Endometrial microvascular endothelial cells (primary cell): Measurements from ENCODE around the gene SUSD6. TPM values are rescaled to one million over a fixed set of nuclear protein-coding genes. Genes with fewer than 3 reads are reported as not detected.

ENCODE experiments used
- in situ Hi-C: cut with HindIII; loops from 2 replicates; pipeline ENCODE4 v1.10.0; 2017; ENCODE audit warnings: low sequenced_read_pairs, low pct_unique_long_range_greater_than_20kb; ENCODE audit errors: inconsistent ontology term
- total RNA-seq: library from RNA; depleted of rRNA; stranded (reverse); fragments of >200 nt; gene quantifications from one replicate; pipeline ENCODE4 v1.2.3, GENCODE V29; 2015; ENCODE audit errors: inconsistent ontology term

Gene SUSD6, protein sequence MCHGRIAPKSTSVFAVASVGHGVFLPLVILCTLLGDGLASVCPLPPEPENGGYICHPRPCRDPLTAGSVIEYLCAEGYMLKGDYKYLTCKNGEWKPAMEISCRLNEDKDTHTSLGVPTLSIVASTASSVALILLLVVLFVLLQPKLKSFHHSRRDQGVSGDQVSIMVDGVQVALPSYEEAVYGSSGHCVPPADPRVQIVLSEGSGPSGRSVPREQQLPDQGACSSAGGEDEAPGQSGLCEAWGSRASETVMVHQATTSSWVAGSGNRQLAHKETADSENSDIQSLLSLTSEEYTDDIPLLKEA
- 12.5 TPM for total RNA-seq

GRCh38 chr14:69611172-69612013 lies at the start of gene SUSD6:
Gene SUSD6, plus strand, starts transcription at chr14:69611596. Its CDS starts 46,997 bp downstream, at chr14:69658593.
- in situ Hi-C loops = no loop called here

DNA sequence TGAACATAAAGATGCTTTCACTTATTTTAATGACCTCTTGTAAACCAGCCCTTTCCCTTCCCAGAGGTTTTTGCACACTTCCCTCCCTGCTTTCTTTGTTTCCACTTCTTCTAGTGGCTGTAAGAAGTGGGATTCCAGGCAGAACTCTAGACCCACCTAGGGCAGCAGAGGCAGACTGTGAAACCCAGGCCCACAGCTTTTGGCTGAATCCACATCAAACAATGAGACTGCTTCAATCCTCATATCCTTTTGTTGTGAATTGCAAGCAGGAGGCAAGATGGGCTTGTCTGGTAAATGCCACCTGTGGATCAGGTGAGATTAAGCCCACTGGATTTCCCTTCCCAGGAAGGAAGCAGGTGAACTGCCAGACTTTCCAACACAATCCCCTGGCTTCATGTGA lies 49.5 kb upstream of the SUSD6 start:
- in situ Hi-C loops = no loop called here

DNA sequence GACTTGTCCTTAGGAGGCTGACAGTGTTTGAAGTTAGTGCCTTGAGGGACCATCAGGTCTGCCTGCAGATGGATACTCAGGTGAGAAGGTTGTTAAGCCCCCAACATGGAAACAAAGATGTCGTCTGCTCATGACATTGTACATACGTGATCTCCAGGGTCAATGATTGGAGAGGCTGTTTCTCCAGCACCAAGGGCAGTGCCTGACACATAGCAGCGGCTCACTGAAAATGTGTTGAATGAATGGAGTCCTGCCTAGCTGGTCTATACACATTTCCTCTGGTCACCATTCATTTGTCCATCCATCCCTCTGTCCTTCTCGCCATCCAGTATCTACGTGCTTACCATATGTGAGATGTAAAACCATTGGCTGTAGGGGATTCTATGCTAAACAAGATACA lies 43.8 kb upstream of the SUSD6 start:
- in situ Hi-C loops = no loop called here

DNA sequence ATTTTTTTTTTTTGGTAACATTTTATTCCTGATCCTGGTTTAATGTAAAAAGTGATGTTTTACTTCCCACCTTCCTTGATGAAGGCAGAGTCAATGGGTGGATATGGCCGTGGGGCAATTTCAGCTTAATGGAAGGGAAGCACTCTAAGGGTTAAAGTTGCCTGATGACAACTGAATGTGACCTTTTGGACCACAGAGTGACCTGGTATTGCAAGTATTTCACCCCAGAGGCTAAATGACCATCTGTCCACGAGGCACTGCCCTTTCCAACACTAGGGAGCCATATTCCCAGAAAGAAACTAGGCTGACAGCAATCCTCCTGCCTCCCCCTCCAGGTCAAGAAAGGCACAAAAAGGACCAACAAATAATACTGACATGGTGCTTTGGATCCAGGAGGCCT lies 41.5 kb upstream of the SUSD6 start:
- in situ Hi-C loops = no loop called here

GRCh38 chr14:69570836-69571330 lies 40.5 kb upstream of the SUSD6 start:
- in situ Hi-C loops = no loop called here

- in situ Hi-C loops = no loop called here
Observed at GRCh38 chr14:69571449-69572029, 39.9 kb upstream of the SUSD6 start.

- in situ Hi-C loops = no loop called here
Observed at GRCh38 chr14:69572030-69572840, 39.2 kb upstream of the SUSD6 start.

DNA sequence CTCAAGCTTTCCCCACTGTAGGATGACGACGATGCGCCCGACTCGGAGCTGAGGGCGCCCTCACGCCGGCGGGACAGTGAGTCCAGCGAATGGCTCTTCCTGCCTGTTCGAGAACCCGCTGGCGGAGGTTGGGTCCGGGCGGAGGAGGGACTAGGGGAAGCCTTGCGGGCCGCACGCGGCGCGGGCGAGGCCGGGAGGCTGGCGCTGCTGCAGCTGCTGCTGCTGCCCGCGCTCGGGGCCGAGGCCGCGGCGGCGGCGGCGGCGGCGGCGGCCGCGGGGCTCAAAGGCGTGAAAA lies 38.6 kb upstream of the SUSD6 start:
- in situ Hi-C loops = no loop called here

GRCh38 chr14:69573205-69573830 lies 38.1 kb upstream of the SUSD6 start:
- in situ Hi-C loops = no loop called here

- in situ Hi-C loops = no loop called here
Observed at GRCh38 chr14:69573831-69574262, 37.5 kb upstream of the SUSD6 start.

GRCh38 chr14:69574263-69574953 lies 37.0 kb upstream of the SUSD6 start, which contains the start of gene CCDC177:
Gene CCDC177, minus strand, starts transcription at chr14:69574871. Its CDS starts 1,249 bp downstream, at chr14:69573622.
- in situ Hi-C loops = no loop called here

DNA sequence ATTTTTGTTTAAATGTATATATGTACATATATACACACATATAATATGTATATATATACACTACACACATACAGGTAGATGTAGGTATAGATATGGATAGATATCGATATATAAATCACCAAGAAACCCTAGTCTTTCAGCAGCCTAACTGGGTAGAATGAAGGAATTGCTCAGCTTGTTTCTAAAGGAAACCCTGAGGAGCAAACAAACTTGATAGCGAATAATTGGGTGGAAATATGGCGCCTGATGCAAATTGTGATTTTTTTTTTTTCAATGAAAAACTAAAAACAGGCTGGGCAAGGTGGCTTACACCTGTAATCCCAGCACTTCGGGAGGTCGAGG lies 36.5 kb upstream of the SUSD6 start:
- in situ Hi-C loops = no loop called here

DNA sequence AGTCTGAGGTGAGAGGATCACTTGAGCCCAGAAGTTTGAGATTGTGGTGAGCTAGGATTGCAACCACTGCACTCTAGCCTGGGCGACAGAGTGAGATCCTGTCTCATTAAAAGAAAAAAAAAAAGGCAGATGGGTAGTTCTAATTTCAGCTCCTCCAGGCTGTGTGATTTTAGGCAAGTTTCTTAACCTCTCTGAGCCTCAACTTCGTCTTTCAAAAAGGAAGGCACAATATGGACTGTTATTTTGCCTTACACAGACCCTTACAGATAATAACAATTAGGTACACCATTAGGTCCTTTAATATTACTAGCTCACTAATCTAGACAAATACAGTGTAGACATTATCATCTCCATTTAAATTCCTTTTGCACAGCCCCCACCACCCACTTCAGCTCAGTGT lies 31.9 kb upstream of the SUSD6 start:
- in situ Hi-C loops = no loop called here

GRCh38 chr14:69580009-69580577 lies 31.3 kb upstream of the SUSD6 start:
- in situ Hi-C loops = no loop called here

DNA sequence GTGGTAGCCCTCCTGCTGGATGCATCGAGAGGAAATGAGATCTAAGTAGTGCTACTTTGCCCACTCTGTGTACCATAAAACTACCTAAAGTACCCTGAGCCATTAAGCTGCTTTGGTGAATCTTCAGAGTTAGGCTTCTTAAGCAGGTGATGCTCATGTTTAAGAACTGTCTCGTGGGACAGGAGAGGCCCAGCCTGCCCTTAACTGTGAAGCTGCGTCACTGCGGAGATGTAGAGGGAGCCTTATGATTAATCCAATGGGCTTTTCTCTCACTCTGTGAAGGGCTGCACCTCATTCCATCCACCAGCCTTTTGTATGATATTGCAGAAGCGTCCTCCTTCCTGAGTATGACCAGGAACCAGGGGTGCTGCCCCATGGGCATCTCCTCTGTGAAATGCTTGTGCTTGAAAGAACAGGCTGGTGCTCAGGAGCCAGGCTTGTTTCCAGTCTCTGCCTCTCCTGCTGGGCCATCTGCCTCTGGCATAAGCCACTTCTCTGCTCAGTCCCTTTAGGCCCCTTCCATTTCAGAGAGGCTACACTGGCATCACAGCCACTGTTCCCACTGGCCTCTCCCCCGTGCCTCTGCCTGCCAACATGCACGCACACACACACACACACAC lies 30.0 kb upstream of the SUSD6 start:
- in situ Hi-C loops = no loop called here

GRCh38 chr14:69582212-69582611 lies 29.2 kb upstream of the SUSD6 start:
- in situ Hi-C loops = no loop called here

GRCh38 chr14:69582829-69583228 lies 28.6 kb upstream of the SUSD6 start:
- in situ Hi-C loops = no loop called here
